Karpas-422 (cell line): Measurements from ENCODE around the gene NCKAP5. TPM values are rescaled to one million over a fixed set of nuclear protein-coding genes. Genes with fewer than 3 reads are reported as not detected.

ENCODE experiments used
- DNase-seq: peaks from one replicate; pipeline ENCODE4 v3.0.0-alpha.2; 2015
- H2AFZ ChIP-seq: fragments of 200-600 bp; sonication (generic); 2 replicates; pipeline ENCODE4 v1.6.1; 2014; ENCODE audit warnings: antibody characterized with exemption, low read length, mixed read lengths
- H3K27ac ChIP-seq: fragments of 200-600 bp; sonication (generic); 2 replicates; pipeline ENCODE4 v1.5.1; 2014; ENCODE audit warnings: mild to moderate bottlenecking, low read length, moderate library complexity
- H3K27me3 ChIP-seq: fragments of 200-600 bp; sonication (generic); 2 replicates; pipeline ENCODE4 v1.6.1; 2014; ENCODE audit warnings: low read length, mixed read lengths
- H3K36me3 ChIP-seq: fragments of 200-600 bp; sonication (generic); 2 replicates; pipeline ENCODE4 v1.6.1; 2014; ENCODE audit warnings: low read length, mixed read lengths; ENCODE audit not compliant: insufficient read depth
- H3K4me1 ChIP-seq: fragments of 200-600 bp; sonication (generic); 2 replicates; pipeline ENCODE4 v1.6.1; 2014; ENCODE audit warnings: mild to moderate bottlenecking, low read length, mixed read lengths
- H3K4me2 ChIP-seq: fragments of 200-600 bp; sonication (generic); 2 replicates; pipeline ENCODE4 v1.6.1; 2014; ENCODE audit warnings: low read length, low read depth, mild to moderate bottlenecking; ENCODE audit not compliant: poor library complexity, severe bottlenecking
- H3K4me3 ChIP-seq: fragments of 200-600 bp; sonication (generic); 2 replicates; pipeline ENCODE4 v1.5.1; 2014; ENCODE audit warnings: mild to moderate bottlenecking, antibody characterized with exemption, low read length, mixed read lengths
- H3K79me2 ChIP-seq: fragments of 200-600 bp; sonication (generic); 2 replicates; pipeline ENCODE4 v1.6.1; 2014; ENCODE audit warnings: mild to moderate bottlenecking, low read length, mixed read lengths
- H3K9ac ChIP-seq: fragments of 200-600 bp; sonication (generic); 2 replicates; pipeline ENCODE4 v1.6.0; 2014; ENCODE audit warnings: low read length
- H3K9me2 ChIP-seq: fragments of 200-600 bp; sonication (generic), shearing (Covaris generic); replicated peaks from 2 replicates; pipeline ENCODE4 v1.6.0; 2014; ENCODE audit warnings: mild to moderate bottlenecking, low read length, moderate library complexity; ENCODE audit not compliant: insufficient read depth
- H3K9me3 ChIP-seq: fragments of 300-700, 200-600 bp; sonication (generic); 2 replicates; pipeline ENCODE4 v1.6.1; 2014; ENCODE audit warnings: low read length, mixed read lengths
- H4K20me1 ChIP-seq: fragments of 200-600 bp; sonication (generic); 2 replicates; pipeline ENCODE4 v1.6.1; 2014; ENCODE audit warnings: mild to moderate bottlenecking, antibody characterized with exemption, low read length, low read depth; ENCODE audit not compliant: insufficient read depth
- total RNA-seq: library from RNA; depleted of rRNA; stranded (reverse); fragments of >200 nt; shearing (Covaris generic); gene quantifications from 2 replicates; pipeline ENCODE4 v1.2.3, GENCODE V29; 2014; ENCODE audit warnings: low replicate concordance

The NCKAP5 gene
- total RNA-seq, 1 experiment from 2014 or later = not detected

DNA sequence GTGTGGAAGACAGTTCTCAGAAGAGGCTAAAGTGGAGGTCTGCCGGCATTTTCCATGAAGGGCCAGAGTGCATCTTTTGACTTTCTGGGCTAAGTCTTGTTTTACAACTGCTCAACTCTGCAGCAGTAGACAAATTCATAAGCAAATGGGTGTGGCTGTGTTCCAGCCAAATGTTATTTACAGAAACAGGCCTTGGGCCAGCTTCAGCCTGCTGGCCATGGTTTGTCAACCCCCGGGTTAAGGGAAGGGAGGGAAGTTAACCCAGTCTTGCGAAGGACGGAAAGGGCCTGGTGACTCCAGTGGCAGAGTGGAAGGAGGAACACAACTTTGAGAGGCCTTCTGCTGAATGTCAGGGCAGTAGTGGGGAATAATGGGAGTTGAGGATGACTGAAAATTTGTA lies 34.3 kb upstream of the NCKAP5 start:
- Histone ChIP-seq H4K20me1 (no peaks in the 10 kb centered on the region), H3K4me1 (no peaks in the 10 kb centered on the region), H2AFZ (no peak overlapping the region), H3K4me3 (no peak overlapping the region), H3K9ac (no peak overlapping the region), H3K9me2 (no peaks in the 10 kb centered on the region), H3K79me2 (no peaks in the 10 kb centered on the region), H3K4me2 (no peak overlapping the region), H3K9me3 (no peaks in the 10 kb centered on the region), H3K36me3 (no peaks in the 10 kb centered on the region), H3K27me3 (no peaks in the 10 kb centered on the region), H3K27ac (no peak overlapping the region)
- no peak for DNase-seq

GRCh38 chr2:133600266-133600928 lies 32.1 kb upstream of the NCKAP5 start:
- no peaks in the 10 kb centered on the region for H3K79me2 ChIP-seq
- H3K27me3 ChIP-seq = no peaks in the 10 kb centered on the region
- no peak overlapping the region for H2AFZ ChIP-seq
- H3K9me3 ChIP-seq = no peaks in the 10 kb centered on the region
- H4K20me1 ChIP-seq = no peaks in the 10 kb centered on the region
- H3K4me3 ChIP-seq = no peak overlapping the region
- H3K4me2 ChIP-seq = no peak overlapping the region
- H3K36me3 ChIP-seq = no peaks in the 10 kb centered on the region
- no peak overlapping the region for H3K9ac ChIP-seq
- H3K9me2 ChIP-seq = no peaks in the 10 kb centered on the region
- H3K27ac ChIP-seq = no peak overlapping the region
- no peaks in the 10 kb centered on the region for H3K4me1 ChIP-seq
- DNase-seq = no peak

DNA sequence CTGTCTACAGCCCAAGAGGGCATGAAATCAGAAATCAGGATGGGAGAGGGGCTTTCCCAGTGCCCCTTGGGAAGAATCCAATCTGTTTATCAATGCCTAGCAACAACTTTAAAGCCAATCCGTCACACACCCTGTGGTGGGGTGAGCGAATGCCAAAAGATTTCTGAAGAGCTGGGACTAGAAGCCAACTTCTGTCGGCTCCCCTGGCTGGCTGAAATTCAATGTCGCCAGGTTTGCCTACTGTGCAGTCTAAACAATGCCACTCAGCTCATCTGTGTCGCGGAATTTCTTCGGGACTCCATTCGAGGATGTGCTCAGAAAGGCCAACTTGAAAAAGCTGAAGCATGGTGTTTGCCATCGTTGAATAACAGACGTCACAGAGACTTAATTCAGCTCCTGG lies 31.5 kb upstream of the NCKAP5 start:
- no peak for DNase-seq
- Histone ChIP-seq H3K27ac (no peak overlapping the region), H2AFZ (no peak overlapping the region), H3K4me1 (no peaks in the 10 kb centered on the region), H3K9me2 (no peaks in the 10 kb centered on the region), H3K9ac (no peak overlapping the region), H4K20me1 (no peaks in the 10 kb centered on the region), H3K4me3 (no peak overlapping the region), H3K27me3 (no peaks in the 10 kb centered on the region), H3K9me3 (no peaks in the 10 kb centered on the region), H3K79me2 (no peaks in the 10 kb centered on the region), H3K4me2 (no peak overlapping the region), H3K36me3 (no peaks in the 10 kb centered on the region)

- H3K9me3 ChIP-seq = no peaks in the 10 kb centered on the region
- no peak for DNase-seq
- no peaks in the 10 kb centered on the region for H3K27me3 ChIP-seq
- no peak overlapping the region for H2AFZ ChIP-seq
- H3K9ac ChIP-seq = no peak overlapping the region
- no peak overlapping the region for H3K4me2 ChIP-seq
- no peaks in the 10 kb centered on the region for H4K20me1 ChIP-seq
- H3K4me1 ChIP-seq = no peaks in the 10 kb centered on the region
- no peaks in the 10 kb centered on the region for H3K79me2 ChIP-seq
- no peak overlapping the region for H3K4me3 ChIP-seq
- no peak overlapping the region for H3K27ac ChIP-seq
- H3K9me2 ChIP-seq = no peaks in the 10 kb centered on the region
- no peaks in the 10 kb centered on the region for H3K36me3 ChIP-seq
These were observed 31.0 kb upstream of the NCKAP5 start for GRCh38 chr2:133599211-133599803.

- Histone ChIP-seq H3K9me2 (no peaks in the 10 kb centered on the region), H3K4me1 (no peaks in the 10 kb centered on the region), H4K20me1 (no peaks in the 10 kb centered on the region), H3K27ac (no peak overlapping the region), H3K36me3 (no peaks in the 10 kb centered on the region), H3K9me3 (no peaks in the 10 kb centered on the region), H3K79me2 (no peaks in the 10 kb centered on the region), H2AFZ (no peak overlapping the region), H3K9ac (no peak overlapping the region), H3K4me3 (no peak overlapping the region), H3K27me3 (no peaks in the 10 kb centered on the region), H3K4me2 (no peak overlapping the region)
- no peak for DNase-seq
These were observed 30.5 kb upstream of the NCKAP5 start for GRCh38 chr2:133598769-133599168.

- no peak overlapping the region for H3K9ac ChIP-seq
These were observed 28.6 kb upstream of the NCKAP5 start for GRCh38 chr2:133596701-133597393.

DNA sequence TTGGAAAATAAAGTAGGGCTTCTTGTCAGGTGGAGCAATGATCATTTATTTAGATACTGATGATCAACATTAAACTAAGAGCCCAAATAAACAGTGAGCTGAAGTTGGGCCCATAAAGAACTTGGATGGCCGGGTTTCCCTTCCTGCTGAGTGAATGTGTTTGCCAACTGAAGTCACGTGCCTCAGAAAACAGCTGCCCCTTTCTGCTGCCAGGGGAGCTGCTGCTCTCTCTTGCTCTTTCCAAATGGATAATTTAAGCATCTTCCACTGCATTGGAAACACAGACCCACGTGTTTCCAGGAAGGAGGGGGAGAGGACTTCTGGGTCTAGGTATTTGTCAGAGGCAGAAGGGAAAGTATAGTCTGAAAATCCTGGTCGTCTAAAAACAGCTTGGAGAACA lies 22.9 kb upstream of the NCKAP5 start:
- Histone ChIP-seq H3K4me3 (no peak overlapping the region), H4K20me1 (no peaks in the 10 kb centered on the region), H3K9me3 (no peaks in the 10 kb centered on the region), H3K79me2 (no peaks in the 10 kb centered on the region), H3K4me1 (no peaks in the 10 kb centered on the region), H3K9ac (no peak overlapping the region), H3K4me2 (no peak overlapping the region), H3K36me3 (no peaks in the 10 kb centered on the region), H3K27me3 (no peaks in the 10 kb centered on the region), H3K9me2 (no peaks in the 10 kb centered on the region), H2AFZ (no peak overlapping the region), H3K27ac (no peak overlapping the region)
- DNase-seq = no peak

More at GRCh38 chr2:133596701-133597393, 28.6 kb upstream of the NCKAP5 start:
- Histone ChIP-seq H3K36me3 (no peaks in the 10 kb centered on the region), H4K20me1 (no peaks in the 10 kb centered on the region), H3K9me2 (no peaks in the 10 kb centered on the region), H3K27me3 (no peaks in the 10 kb centered on the region), H3K79me2 (no peaks in the 10 kb centered on the region), H3K27ac (no peak overlapping the region), H3K9me3 (no peaks in the 10 kb centered on the region), H3K4me1 (no peaks in the 10 kb centered on the region), H3K4me3 (no peak overlapping the region), H2AFZ (no peak overlapping the region), H3K4me2 (no peak overlapping the region)
- no peak for DNase-seq

- Histone ChIP-seq H3K4me2 (no peak overlapping the region), H4K20me1 (no peaks in the 10 kb centered on the region), H3K9me3 (no peaks in the 10 kb centered on the region), H2AFZ (no peak overlapping the region), H3K36me3 (no peaks in the 10 kb centered on the region), H3K27ac (no peak overlapping the region), H3K79me2 (no peaks in the 10 kb centered on the region), H3K4me1 (no peaks in the 10 kb centered on the region), H3K27me3 (no peaks in the 10 kb centered on the region), H3K9me2 (no peaks in the 10 kb centered on the region), H3K9ac (no peak overlapping the region), H3K4me3 (no peak overlapping the region)
- no peak for DNase-seq
These were observed 21.2 kb upstream of the NCKAP5 start for GRCh38 chr2:133589456-133589855.
